GM18507 (cell line): ENCODE data around the gene RYR2.
"Not testable (repeated sequence)": the region's sequence is repeated elsewhere in the genome, so short reads cannot be mapped to it uniquely, and the experiment has no call there.

Source experiments
- DNase-seq: peaks from one replicate; pipeline ENCODE4 v3.0.0; 2011; ENCODE audit warnings: low read depth; ENCODE audit not compliant: insufficient read length; ENCODE audit errors: extremely low spot score
- FAIRE-seq: peaks from 2 replicates; lab custom pipeline; 2011; peaks lifted over from hg19 to GRCh38; lab: Jason Lieb, UNC

RYR2 gene

DNA sequence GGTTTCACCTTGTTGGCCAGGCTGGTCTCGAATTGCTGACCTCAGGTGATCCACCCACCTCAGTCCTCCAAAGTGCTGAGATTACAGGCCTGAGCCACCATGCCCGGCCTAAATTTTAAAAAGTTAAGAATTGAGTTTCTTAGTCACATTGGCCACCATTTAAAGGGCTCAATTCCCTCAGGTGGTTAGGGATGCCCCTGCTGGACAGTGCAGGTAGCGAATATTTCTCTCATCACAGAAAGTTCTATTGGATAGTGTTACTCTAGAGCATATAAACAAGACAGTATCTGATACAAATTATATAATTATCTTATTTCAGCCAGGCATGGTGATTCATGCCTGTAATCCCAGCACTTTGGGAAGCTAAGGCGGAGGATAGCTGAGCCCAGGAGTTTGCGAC lies 528.5 kb downstream of the RYR2 start:
- DNase-seq (no peak), FAIRE-seq (no peak)

DNA sequence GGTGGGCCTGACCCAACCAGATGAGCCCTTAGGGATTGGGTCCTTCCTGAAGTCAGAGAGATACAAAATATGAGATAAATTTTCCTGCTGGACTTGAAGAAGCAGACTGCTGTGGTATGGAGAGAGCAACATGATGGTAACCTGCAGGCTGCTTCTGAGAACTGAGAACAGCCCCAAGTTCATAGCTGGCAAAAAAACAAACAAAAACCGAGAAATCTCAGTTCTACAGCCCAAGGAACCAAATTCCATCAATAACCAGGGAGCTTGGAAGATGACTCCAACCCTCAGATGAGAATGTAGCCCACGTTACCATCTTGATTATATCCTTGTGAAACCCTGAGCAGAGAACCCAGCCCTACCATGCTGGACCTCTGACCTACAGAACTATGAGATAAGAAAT lies 532.6 kb downstream of the RYR2 start:
- DNase-seq (no peak), FAIRE-seq (no peak)

DNA sequence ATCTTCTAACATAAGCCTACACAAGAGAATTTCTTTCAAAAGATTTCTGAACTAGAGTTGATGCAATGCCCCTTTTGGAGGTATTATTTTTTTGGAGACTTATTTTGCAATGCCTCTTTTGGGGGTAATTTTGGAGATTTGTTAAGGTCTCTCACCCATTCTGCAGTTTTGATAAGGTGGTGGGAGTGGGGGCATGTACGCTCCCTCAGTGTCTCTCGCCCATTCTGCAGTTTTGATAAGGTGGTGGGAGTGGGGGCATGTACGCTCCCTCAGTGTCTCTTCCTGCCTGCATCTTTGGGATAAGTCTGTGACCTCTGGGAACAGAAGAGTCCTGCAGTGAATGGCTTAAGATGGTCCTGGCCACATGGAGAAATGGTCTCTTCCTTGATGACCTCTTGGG lies 536.6 kb downstream of the RYR2 start:
- FAIRE-seq (no peak), DNase-seq (no peak)

DNA sequence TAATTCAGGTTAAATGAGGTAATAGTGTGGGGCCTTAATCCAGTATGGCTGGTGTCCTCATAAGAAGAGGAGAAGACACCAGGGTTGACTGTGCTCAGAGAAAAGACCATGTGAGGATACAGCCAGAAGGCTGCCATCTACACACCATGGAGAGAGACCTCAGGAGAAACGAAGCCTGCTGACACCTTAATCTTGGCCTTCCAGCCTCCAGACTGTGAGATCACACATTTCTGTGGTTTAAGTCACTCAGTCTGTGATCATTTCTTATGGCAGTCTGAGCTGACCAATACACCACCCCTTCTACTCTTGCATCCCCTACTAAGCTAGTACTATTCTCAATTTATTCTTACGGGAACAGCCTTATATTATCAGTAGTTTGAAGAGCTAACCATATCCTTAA lies 538.7 kb downstream of the RYR2 start:
- FAIRE-seq: no peak
- DNase-seq: no peak

DNA sequence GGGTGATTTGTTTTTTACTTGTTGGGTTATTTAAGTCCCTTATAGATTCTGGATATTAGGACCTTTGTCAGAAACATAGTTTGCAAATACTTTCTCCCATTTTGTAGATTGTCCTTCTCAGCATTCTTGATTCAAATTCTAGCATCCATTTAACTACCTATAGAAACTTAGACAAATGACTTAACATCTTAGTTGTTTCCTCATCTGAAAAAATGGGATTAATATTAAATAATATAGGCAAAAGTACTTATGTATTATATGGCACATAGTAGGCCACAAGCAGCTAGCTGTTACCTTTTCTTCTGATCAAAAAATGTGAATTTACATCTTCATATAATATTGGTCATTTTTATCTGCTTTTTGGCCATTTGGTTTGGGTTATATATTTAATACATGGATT lies 541.3 kb downstream of the RYR2 start:
- FAIRE-seq (no peak), DNase-seq (no peak)

DNA sequence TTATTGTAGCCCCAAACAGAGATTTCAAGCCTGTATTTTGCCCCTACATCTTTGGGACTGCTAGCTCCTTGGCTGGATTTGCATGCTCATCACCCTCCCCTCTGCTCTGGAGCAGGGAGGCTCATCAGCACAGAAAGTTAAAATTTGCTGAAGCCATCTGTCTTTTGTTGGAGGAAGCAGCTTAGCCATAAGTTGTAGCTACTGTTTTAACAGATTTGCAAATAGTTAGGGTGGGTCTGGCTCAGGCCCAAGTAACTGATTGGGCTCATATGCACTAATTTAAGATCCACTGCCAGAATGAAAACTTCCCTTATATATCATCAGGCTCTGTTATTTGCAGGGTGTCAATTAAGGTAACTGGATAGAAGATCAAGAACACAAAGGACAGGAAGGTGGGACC lies 541.8 kb downstream of the RYR2 start:
- FAIRE-seq (no peak), DNase-seq (no peak)

DNA sequence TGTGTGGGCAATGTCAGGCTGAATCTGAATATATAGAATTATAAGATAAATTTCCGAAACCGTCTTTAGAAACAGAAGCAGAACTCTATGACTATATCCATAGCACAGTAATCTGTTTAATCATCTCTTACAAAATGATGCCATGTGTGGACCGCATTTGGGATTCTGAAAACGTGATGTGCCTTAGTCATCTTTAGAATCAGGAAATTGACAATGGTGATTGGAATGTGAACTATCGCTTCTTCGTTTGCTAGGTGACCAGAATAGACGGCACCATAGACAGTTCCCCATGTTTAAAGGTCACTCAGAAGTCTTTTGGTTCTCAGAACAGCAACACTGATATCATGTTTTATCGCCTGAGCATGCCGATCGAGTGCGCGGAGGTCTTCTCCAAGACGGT lies 548.4 kb downstream of the RYR2 start:
- no peak for FAIRE-seq
- no peak for DNase-seq

GRCh38 chr1:237591353-237591752 lies 549.4 kb downstream of the RYR2 start:
- DNase-seq: no peak
- FAIRE-seq: no peak

DNA sequence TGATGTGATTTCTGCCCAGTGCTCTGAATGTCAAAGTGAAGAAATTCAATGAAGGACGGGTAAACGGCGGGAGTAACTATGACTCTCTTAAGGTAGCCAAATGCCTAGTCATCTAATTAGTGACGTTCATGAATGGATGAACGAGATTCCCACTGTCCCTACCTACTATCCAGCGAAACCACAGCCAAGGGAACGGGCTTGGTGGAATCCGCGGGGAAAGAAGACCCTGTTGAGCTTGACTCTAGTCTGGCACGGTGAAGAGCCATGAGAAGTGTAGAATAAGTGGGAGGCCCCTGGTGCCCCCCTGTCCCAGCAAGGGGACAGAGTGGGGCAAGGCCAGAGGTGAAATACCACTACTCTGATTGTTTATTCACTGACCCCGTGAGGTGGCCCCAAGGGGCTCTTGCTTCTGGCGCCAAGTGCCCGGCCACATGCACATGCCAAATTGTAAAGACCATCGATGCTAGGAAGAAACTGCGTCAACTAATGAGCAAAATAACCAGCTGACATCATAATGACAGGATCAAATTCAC lies 561.1 kb downstream of the RYR2 start:
- DNase-seq, FAIRE-seq: not testable (repeated sequence)

GRCh38 chr1:237608433-237608832 lies 566.4 kb downstream of the RYR2 start:
- FAIRE-seq (no peak), DNase-seq (no peak)

- FAIRE-seq: no peak
- no peak for DNase-seq
These were observed 568.2 kb downstream of the RYR2 start for GRCh38 chr1:237610157-237610556.

GRCh38 chr1:237613984-237614383 lies 572.0 kb downstream of the RYR2 start:
- DNase-seq (no peak), FAIRE-seq (no peak)

GRCh38 chr1:237619553-237619952 lies 577.6 kb downstream of the RYR2 start:
- FAIRE-seq (no peak), DNase-seq (no peak)

- FAIRE-seq (no peak), DNase-seq (no peak)
These were observed 592.9 kb downstream of the RYR2 start for GRCh38 chr1:237634922-237635321.

DNA sequence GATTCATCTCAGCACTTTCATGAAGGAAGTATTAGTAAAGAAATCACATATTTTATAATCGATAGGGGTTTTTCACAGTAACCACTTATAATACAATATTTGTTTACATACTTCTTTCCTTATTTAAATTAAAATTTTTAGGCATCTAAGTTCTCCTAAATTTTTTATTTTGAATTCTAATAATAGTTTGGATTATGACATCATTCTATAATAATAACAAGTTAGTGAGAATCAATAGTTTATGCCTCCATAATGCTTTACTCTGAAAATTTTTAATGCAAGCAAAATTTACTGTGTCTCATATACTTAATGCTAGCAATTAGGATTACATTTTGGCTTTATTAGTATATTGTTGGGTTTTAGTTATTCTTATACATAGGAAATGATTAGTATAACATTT lies 596.6 kb downstream of the RYR2 start:
- DNase-seq (no peak), FAIRE-seq (no peak)

DNA sequence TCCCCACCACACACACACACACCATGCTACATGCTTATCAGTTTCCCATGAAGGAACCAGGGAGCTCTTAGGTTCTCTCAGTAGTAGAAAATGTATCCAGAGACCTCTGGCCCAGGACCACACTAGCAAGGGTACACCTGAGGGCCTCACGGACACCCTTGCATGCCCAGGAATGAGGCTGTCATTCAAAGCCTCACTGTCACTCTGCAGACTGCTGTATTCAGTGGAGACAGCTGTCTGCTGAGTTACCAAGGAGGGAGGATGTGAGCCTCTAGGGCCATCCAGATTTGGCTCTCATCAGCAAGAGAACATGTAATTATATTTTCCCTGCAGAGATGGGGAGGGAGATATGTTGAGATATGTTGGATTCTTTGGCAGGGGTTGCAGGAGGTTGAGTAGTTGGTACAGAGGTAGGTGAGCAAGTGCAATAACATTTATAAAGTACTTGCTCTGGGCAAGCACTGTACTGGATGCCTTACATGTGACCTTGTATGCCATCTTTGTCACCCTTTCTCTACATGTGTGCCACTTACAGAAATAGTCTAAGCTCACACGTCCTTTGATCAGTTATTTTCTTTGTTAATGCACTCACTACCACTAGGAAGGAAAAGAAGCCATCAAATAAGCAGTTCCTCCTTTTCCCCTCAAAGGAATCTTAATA lies 598.2 kb downstream of the RYR2 start:
- no peak for FAIRE-seq
- DNase-seq: no peak

DNA sequence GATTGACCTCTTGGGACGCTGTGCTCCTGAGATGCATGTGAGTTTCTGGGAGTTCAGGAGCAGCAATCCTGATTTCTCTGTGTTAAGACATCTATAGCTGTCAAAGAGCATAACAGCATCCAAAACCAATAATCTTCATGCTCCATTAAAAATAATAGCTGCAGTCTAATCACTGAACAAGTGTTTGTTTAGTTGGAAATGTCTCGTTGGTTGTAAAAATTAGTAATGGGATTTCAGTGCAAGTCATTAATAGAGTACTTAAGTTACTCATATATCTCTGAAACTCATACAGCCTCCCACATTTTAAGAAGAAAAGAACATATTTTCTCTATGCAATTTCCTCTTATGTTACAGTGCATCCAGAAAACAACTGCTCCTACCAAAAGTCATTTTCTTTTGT lies 599.0 kb downstream of the RYR2 start:
- no peak for FAIRE-seq
- DNase-seq: no peak

- no peak for FAIRE-seq
- DNase-seq: no peak
These were observed 608.8 kb downstream of the RYR2 start for GRCh38 chr1:237650809-237651208.

DNA sequence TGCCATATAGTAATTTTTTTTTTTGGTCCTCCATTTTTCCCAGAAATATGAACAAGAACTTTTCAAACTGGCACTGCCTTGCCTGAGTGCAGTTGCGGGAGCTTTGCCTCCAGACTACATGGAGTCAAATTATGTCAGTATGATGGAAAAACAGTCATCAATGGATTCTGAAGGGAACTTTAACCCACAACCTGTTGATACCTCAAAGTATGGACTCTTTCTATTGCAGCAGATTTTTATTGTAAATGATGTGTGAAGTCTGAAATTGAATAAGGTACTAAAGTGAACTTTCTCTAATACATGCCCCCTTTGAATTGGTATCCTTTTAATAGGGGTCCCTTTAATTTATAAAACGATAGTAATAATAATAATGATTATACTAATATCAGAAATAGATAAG lies 613.8 kb downstream of the RYR2 start:
- FAIRE-seq: no peak
- no peak for DNase-seq

GRCh38 chr1:237664348-237664747 lies 622.4 kb downstream of the RYR2 start:
- FAIRE-seq: no peak
- DNase-seq: no peak

- no peak for FAIRE-seq
- DNase-seq: no peak
These were observed 628.3 kb downstream of the RYR2 start for GRCh38 chr1:237670302-237670701.

DNA sequence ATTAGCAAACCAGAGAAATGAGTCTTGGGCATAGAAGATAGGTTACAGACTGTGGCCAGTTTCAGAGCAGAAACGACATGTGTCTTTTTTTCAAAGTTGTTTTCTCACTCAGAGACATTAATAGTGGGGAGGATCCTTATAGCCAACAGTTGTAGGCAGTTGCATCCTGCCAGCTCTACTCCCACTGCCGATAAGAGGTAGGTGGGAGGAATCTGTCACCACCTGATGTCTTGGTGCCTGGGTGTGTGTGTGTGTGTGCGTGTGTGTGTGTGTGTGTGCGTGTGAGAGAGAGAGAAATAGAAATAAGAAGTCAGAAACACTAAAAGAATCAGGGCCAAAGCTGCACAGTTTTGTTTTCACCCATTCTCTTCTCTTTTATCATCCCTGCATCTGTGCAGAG lies 629.3 kb downstream of the RYR2 start:
- DNase-seq (no peak), FAIRE-seq (no peak)
